Middle frontal gyrus (tissue), 1 donor: ENCODE data around the gene LHPP.

Experiments
- DNase-seq: peaks from one replicate; pipeline ENCODE4 v3.0.0-alpha.2; 2015; ENCODE audit warnings: low spot score; ENCODE audit errors: extremely low spot score

LHPP gene

GRCh38 chr10:124640538-124641231 lies 179.1 kb downstream of the LHPP start:
- no peak for DNase-seq

DNA sequence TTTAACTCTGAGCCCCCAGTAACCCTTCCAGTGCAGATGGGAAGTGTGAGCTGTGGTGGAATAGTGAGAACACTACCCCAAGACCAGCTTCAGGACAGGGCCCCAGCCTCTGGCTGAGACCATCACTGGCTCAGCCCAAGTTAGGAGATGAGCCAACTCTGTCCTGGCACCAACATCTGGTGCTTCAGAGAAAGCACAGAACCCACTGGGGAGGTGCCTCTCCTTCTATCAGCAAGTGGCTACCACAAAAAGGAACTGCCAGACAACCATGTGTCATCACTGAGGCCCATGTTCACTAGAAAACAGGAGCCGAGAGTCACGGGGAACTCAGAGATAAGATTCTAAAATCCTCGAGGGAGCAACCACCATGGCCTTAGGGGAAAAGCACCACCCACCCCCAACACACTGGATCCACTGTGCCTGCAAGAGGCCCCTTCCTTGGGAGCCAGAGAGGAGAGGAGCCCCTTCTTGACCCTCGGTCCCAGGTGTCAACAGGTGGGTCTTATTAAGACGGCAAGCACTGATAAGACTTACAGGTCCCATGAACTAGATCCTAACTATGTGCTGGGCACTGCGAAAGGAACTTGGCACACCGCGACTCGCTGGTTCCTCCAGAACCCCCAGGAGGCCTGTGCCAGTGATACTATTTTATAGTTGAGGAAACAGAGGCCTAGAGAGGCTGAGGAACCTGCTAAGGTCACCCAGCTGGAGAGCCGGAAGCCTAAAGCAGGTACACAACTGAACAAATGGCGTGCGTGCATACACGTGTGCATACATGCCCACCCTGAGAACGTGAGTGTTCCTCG lies 179.9 kb downstream of the LHPP start:
- DNase-seq: no peak

GRCh38 chr10:124642088-124642710 lies 180.6 kb downstream of the LHPP start:
- no peak for DNase-seq

- no peak for DNase-seq
Observed at GRCh38 chr10:124643330-124644009, 181.8 kb downstream of the LHPP start.

GRCh38 chr10:124644236-124644635 lies 182.6 kb downstream of the LHPP start:
- DNase-seq: no peak

GRCh38 chr10:124644771-124645415 lies 183.3 kb downstream of the LHPP start:
- DNase-seq: no peak

DNA sequence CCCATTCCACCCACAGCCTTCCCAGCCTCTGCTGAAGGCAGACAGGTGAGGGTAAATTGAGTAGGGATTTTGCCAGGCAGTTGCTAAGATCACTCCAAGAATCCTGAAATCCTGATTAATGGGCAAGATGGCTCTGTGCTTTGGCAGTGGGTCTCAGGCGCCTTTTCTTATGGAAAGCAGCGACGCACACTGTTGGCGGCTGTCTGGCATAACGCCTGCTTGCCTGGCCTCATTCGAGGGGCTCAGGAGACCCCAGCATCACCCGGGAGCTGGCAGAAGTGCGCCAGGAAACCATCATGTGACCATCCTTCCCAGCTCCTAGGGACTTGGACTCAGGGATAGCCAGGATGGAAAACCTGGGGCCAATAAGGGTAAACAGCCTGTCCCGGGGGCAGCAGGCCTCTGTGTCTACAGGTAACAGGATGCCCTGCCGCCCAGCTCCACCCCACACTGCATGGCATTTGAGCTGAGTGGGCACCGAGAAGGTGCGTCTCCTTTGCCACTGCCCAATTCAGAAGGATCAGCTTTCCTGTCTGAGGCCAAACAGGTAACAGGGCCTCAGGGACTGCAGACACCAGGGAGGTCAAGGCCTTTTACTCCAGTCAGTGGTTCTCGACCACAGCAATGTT lies 184.0 kb downstream of the LHPP start:
- no peak for DNase-seq

- DNase-seq: no peak
Observed at GRCh38 chr10:124646483-124647352, 185.1 kb downstream of the LHPP start.

DNA sequence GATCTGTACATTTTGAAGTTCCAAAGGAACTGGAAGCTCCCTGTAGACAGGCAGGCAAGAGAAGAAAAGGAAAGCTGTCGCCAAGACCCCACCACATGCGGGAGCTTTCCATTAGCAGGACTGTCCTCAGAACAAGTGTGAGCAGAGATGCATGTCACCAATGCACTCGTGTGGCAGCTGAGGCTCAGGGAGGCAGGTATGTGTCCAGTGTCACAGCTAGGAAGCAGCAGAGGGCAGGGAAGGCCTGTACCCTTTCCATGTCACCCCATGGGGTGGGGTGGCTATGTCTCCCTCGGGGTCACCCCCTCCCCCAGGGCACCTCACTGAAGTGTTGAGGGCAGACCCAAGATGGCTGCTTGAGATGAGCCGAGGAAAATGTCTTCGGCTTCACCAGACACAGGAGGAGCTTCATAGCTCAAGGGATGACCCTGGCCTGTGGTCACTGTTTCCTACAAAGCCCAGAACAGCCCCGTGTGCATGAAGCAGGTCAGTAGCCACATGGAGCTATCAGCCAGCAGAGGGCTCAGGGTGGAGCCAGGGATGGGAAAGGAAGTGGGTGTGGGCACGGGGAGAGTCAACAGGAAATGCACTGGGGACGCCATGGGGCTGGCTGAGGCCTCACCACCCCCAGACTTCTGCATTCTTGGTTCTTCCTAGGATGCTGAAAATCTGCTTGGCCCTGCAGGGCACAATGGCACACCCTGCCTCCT lies 186.0 kb downstream of the LHPP start:
- DNase-seq: no peak

GRCh38 chr10:124648131-124648475 lies 186.5 kb downstream of the LHPP start:
- DNase-seq: no peak

DNA sequence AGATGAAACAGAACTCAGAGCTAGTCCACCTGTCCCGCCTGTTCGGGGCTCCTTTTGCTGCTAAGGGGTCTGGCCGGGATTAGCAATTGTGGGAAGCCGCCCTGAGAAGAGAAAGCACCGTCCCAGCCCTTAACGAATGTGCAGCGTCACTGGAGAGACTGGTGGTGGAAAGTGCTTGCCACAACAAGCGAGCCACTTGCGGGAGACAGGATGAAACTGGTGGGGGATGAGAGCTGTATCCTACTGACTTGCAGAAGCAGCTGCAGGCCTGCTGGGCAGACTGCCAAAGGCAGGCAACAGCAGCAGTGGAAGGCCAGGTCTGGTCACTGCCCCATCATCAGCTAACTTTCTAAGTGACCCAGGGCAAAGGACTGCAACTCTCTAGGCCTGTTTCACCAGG lies 187.1 kb downstream of the LHPP start:
- DNase-seq: no peak

GRCh38 chr10:124649214-124649613 lies 187.6 kb downstream of the LHPP start:
- DNase-seq: no peak

GRCh38 chr10:124650263-124650662 lies 188.6 kb downstream of the LHPP start:
- DNase-seq: no peak

- no peak for DNase-seq
Observed at GRCh38 chr10:124650820-124651401, 189.3 kb downstream of the LHPP start.

GRCh38 chr10:124651402-124651891 lies 189.8 kb downstream of the LHPP start:
- DNase-seq: no peak

GRCh38 chr10:124652200-124652599 lies 190.6 kb downstream of the LHPP start:
- DNase-seq: no peak

GRCh38 chr10:124652701-124653100 lies 191.1 kb downstream of the LHPP start:
- no peak for DNase-seq

- DNase-seq: no peak
Observed at GRCh38 chr10:124653311-124653710, 191.7 kb downstream of the LHPP start.
